ENCODE measurements around the gene RXRB. TPM values are rescaled to one million over a fixed set of nuclear protein-coding genes. Genes with fewer than 3 reads are reported as not detected.

The RXRB gene
- total RNA-seq, 1 experiment from 2014 or later: 30.4 TPM

DNA sequence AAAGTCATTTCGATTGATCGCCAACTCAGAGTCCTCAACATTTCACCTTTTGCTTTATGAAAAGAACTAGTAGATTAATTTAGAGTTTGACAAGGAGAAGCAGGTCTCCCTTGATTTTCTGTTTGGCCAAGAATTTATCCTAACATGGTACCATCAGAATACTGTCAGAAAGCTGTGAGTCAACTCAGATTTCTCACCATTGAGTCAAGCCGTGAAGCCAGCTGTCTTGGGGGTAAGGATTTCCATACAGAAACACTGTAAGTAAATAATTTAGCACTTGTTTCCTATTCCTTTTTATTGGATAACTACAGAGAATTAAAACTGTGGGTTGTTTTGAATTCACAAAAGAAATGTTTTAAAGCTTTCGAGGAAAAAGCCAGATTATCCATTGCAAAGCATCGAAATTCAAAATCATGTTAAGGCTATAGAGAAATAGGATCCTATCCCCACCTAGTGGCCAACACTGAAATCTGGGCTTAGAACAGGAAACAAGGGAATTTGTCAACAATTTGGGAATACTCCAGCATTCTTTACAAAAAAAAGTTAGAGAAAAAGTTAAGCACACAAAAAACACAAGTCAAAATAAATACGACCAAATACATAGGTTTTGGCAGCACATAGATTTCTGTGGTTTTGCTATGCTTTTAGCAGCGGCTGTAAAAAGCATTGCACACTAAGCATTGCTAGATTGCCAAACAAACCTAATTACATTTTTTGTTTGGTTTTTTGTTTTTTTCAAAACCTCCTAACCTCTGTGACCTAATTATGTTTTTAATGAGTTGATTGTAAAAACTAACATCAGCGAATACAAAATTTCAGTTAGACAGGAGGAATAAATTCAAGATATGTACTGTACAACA lies 52.4 kb downstream of the RXRB start:
- CTCF ChIA-PET: interaction anchor here (0.5 kb wide), 1 partner anchor 64 kb away, joined by 6 read pairs; no protein-coding TSS in a partner anchor

DNA sequence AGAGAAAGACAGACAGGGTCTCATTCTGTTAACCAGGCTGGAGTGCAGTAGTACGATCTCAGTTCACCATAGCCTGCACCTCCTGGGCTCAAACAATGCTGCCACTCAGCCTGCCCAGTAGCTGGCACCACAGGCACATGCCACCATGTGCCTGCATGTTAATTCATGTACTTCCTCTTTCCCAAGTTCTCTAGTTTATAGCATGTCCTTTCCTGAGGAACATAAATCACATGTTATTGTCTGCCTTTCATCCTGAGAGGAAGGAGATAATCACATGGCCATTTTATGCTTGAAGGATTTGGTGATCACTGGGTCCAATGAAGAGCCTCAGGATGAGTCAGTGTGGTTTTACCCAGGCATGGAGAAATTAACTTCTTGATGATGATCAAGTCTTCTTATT lies 56.1 kb downstream of the RXRB start:
- intact Hi-C loops (cut with micrococcal nuclease; ENCODE audit: unreplicated experiment): no loop called here
- TF ChIP-seq, protein P1, sequence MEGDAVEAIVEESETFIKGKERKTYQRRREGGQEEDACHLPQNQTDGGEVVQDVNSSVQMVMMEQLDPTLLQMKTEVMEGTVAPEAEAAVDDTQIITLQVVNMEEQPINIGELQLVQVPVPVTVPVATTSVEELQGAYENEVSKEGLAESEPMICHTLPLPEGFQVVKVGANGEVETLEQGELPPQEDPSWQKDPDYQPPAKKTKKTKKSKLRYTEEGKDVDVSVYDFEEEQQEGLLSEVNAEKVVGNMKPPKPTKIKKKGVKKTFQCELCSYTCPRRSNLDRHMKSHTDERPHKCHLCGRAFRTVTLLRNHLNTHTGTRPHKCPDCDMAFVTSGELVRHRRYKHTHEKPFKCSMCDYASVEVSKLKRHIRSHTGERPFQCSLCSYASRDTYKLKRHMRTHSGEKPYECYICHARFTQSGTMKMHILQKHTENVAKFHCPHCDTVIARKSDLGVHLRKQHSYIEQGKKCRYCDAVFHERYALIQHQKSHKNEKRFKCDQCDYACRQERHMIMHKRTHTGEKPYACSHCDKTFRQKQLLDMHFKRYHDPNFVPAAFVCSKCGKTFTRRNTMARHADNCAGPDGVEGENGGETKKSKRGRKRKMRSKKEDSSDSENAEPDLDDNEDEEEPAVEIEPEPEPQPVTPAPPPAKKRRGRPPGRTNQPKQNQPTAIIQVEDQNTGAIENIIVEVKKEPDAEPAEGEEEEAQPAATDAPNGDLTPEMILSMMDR (IDR thresholded peaks at IDR 0.05; ENCODE audit: insufficient read depth in 1 of 2, low read depth in 1 of 2, low read length in 1 of 2, severe bottlenecking in 1 of 2, unreplicated experiment in 1 of 2): no peak
- Histone ChIP-seq H3K9me3 (no peaks in the 10 kb centered on the region), H3K27me3 (replicated peaks; ENCODE audit: control insufficient read depth, insufficient read depth, low read length) (peaks cover 1% of the 10 kb centered on the region; the same call in 1 of the 2 replicates), H3K36me3 (ENCODE audit: control insufficient read depth, insufficient read depth, low read length) (no peaks in the 10 kb centered on the region), H3K4me3 (ENCODE audit: low read depth, low read length) (no peak overlapping the region), H3K4me1 (no peaks in the 10 kb centered on the region)
- H3K27ac Mint-ChIP-seq (ENCODE audit: unreplicated experiment): no peak overlapping the region
- H3K4me3 Mint-ChIP-seq (ENCODE audit: unreplicated experiment): no peak overlapping the region
- H3K9me3 Mint-ChIP-seq (ENCODE audit: unreplicated experiment): no peaks in the 10 kb centered on the region
- no peaks in the 10 kb centered on the region for H3K36me3 Mint-ChIP-seq (ENCODE audit: insufficient read depth, unreplicated experiment)
- no peak for DNase-seq
- POLR2A ChIA-PET: no interaction called here
- no peaks in the 10 kb centered on the region for H3K4me1 Mint-ChIP-seq (ENCODE audit: low read depth, unreplicated experiment)
- CTCF ChIA-PET: no interaction called here
- peaks cover 14% of the 10 kb centered on the region for H3K27me3 Mint-ChIP-seq (ENCODE audit: insufficient read depth, unreplicated experiment)
- no TSS peak for BruUV-seq (replicated peaks)

More for the DNA sequence above, 52.4 kb downstream of the RXRB start:
- H3K4me3 Mint-ChIP-seq (ENCODE audit: unreplicated experiment): no peak overlapping the region
- peak in 1 of 2 experiments; percentile 43 for DNase-seq
- Histone ChIP-seq H3K27me3 (replicated peaks; ENCODE audit: control insufficient read depth, insufficient read depth, low read length) (no peaks in the 10 kb centered on the region), H3K36me3 (ENCODE audit: control insufficient read depth, insufficient read depth, low read length) (no peaks in the 10 kb centered on the region), H3K4me1 (no peaks in the 10 kb centered on the region), H3K4me3 (ENCODE audit: low read depth, low read length) (no peak overlapping the region), H3K9me3 (peaks cover 10% of the 10 kb centered on the region)
- H3K36me3 Mint-ChIP-seq (ENCODE audit: insufficient read depth, unreplicated experiment): no peaks in the 10 kb centered on the region
- H3K27me3 Mint-ChIP-seq (ENCODE audit: insufficient read depth, unreplicated experiment): peaks cover 3% of the 10 kb centered on the region
- TF ChIP-seq, protein P1 (IDR thresholded peaks at IDR 0.05; ENCODE audit: insufficient read depth in 1 of 2, low read depth in 1 of 2, low read length in 1 of 2, severe bottlenecking in 1 of 2, unreplicated experiment in 1 of 2): peak; percentile 75 to 76
- POLR2A ChIA-PET: no interaction called here
- H3K9me3 Mint-ChIP-seq (ENCODE audit: unreplicated experiment): peaks cover 13% of the 10 kb centered on the region
- no TSS peak for BruUV-seq (replicated peaks)
- no peak overlapping the region for H3K27ac Mint-ChIP-seq (ENCODE audit: unreplicated experiment)
- no peaks in the 10 kb centered on the region for H3K4me1 Mint-ChIP-seq (ENCODE audit: low read depth, unreplicated experiment)
- intact Hi-C loops (cut with micrococcal nuclease; ENCODE audit: unreplicated experiment): loop anchor here (1.0 kb wide), 2 partner anchors 30 to 134 kb away; no protein-coding TSS in a partner anchor

Small RNA genes within 50 kb of the gene (microRNA-seq; reads per million reads assigned to microRNA genes)
- gene MIR219A1: 4.3 reads per million, percentile 29 among the genes with 10 or more reads in this experiment

Other genes starting within 250 kb of the RXRB start
- 1.6 and 2.1 TPM in 2 replicates for gene HLA-DMA, start 247.6 kb downstream of the RXRB start, total RNA-seq (2022)
- 199 and 200 TPM in 2 replicates for gene BRD2, start 232.1 kb downstream of the RXRB start, total RNA-seq (2022)
- not detected in 2 replicates for gene HLA-DOA, start 191.1 kb downstream of the RXRB start, total RNA-seq (2022)
- gene HLA-DPA1, start 127.0 kb downstream of the RXRB start, total RNA-seq (2022): not detected in 2 replicates
- gene HLA-DPB1, start 124.7 kb downstream of the RXRB start, total RNA-seq (2022): not detected in 2 replicates
- 1.3 and 1.5 TPM in 2 replicates for gene COL11A2, start 8.2 kb downstream of the RXRB start, total RNA-seq (2022)
- gene SLC39A7, start 202 bp upstream of the RXRB start, total RNA-seq (2022): 140 and 141 TPM in 2 replicates
- 10.0 and 12.5 TPM in 2 replicates for gene HSD17B8, start 4.0 kb upstream of the RXRB start, total RNA-seq (2022)
- gene RING1, start 7.8 kb upstream of the RXRB start, total RNA-seq (2022): 31.3 and 32.0 TPM in 2 replicates
- 55.1 and 55.6 TPM in 2 replicates for gene VPS52, start 71.2 kb upstream of the RXRB start, total RNA-seq (2022)
- 2,340 and 2,366 TPM in 2 replicates for gene RPS18, start 71.4 kb upstream of the RXRB start, total RNA-seq (2022)
- gene B3GALT4, start 76.5 kb upstream of the RXRB start, total RNA-seq (2022): 0.34 and 0.67 TPM in 2 replicates
- 58.2 and 62.2 TPM in 2 replicates for gene WDR46, start 88.6 kb upstream of the RXRB start, total RNA-seq (2022)
- 65.9 and 81.8 TPM in 2 replicates for gene PFDN6, start 88.9 kb upstream of the RXRB start, total RNA-seq (2022)
- gene RGL2, start 98.3 kb upstream of the RXRB start, total RNA-seq (2022): 70.7 and 71.3 TPM in 2 replicates
- gene TAPBP, start 113.4 kb upstream of the RXRB start, total RNA-seq (2022): 36.7 and 43.9 TPM in 2 replicates
- gene ZBTB22, start 117.1 kb upstream of the RXRB start, total RNA-seq (2022): 11.5 and 12.6 TPM in 2 replicates
- gene DAXX, start 122.3 kb upstream of the RXRB start, total RNA-seq (2022): 46.1 and 48.2 TPM in 2 replicates
- 65.3 and 65.4 TPM in 2 replicates for gene KIFC1, start 191.2 kb upstream of the RXRB start, total RNA-seq (2022)
- gene PHF1, start 210.3 kb upstream of the RXRB start, total RNA-seq (2022): 23.6 and 26.4 TPM in 2 replicates
- gene CUTA, start 217.4 kb upstream of the RXRB start, total RNA-seq (2022): 166 and 177 TPM in 2 replicates
- gene SYNGAP1, start 219.4 kb upstream of the RXRB start, total RNA-seq (2022): 17.1 and 18.3 TPM in 2 replicates